ENCODE measurements around the gene PTGFRN.

The PTGFRN gene

DNA sequence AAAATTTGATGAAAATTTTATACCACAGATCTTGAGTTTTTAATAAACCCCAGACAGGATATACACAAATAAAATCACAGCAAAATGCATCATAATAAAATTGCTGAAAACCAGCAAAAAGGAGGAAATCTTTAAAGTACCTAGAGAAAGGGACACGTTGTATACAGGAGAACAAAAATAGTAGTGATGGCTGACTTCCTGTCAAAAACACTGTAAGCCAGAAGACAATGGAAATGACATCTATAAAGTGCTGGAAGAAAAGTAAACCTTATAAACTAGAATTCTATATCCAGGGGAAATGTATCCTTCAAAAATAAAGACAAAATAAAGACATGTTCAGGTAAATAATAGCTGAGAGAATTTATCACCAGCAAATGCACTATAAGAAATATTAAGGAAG is 14.6 kb upstream of the PTGFRN start:
- Histone ChIP-seq H3K9ac (ENCODE audit: low read depth, low read length) (no peak overlapping the region), H3K27me3 (ENCODE audit: insufficient read depth, low read length) (no peaks in the 10 kb centered on the region), H3K27ac (ENCODE audit: low read length) (no peak overlapping the region), H3K4me3 (ENCODE audit: low read length) (no peak overlapping the region), H3K36me3 (ENCODE audit: insufficient read depth, low read depth, low read length) (no peaks in the 10 kb centered on the region), H3K4me1 (ENCODE audit: insufficient read depth, low read length) (no peaks in the 10 kb centered on the region), H3K9me3 (ENCODE audit: insufficient read depth, low read depth, low read length) (peaks cover 11% of the 10 kb centered on the region)

DNA sequence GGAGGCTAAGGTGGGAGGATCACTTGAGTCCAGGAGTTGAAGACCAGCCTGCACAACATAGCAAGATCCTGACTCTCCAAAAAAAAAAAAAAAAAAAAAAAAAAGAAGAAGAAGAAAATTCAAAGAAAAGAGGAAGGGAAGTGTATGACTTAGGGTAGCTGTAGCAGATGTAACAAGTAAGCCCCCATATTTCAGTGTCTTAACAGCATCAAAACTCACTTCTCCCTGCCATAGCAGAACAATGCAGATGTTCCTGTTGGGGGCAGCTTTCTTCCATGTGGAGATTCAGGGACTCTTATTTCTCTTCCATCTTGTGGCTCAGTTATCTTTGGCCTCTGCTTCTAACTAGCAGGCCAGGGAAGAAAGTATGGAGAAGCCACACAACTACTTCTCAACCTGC is 10.2 kb upstream of the PTGFRN start:
- Histone ChIP-seq H3K36me3 (ENCODE audit: insufficient read depth, low read depth, low read length) (no peaks in the 10 kb centered on the region), H3K9me3 (ENCODE audit: insufficient read depth, low read depth, low read length) (peaks cover 7% of the 10 kb centered on the region; the same call in 1 of the 2 replicates), H3K27ac (ENCODE audit: low read length) (no peak overlapping the region), H3K27me3 (ENCODE audit: insufficient read depth, low read length) (no peaks in the 10 kb centered on the region), H3K4me1 (ENCODE audit: insufficient read depth, low read length) (no peaks in the 10 kb centered on the region), H3K4me3 (ENCODE audit: low read length) (no peak overlapping the region), H3K9ac (ENCODE audit: low read depth, low read length) (no peak overlapping the region)

DNA sequence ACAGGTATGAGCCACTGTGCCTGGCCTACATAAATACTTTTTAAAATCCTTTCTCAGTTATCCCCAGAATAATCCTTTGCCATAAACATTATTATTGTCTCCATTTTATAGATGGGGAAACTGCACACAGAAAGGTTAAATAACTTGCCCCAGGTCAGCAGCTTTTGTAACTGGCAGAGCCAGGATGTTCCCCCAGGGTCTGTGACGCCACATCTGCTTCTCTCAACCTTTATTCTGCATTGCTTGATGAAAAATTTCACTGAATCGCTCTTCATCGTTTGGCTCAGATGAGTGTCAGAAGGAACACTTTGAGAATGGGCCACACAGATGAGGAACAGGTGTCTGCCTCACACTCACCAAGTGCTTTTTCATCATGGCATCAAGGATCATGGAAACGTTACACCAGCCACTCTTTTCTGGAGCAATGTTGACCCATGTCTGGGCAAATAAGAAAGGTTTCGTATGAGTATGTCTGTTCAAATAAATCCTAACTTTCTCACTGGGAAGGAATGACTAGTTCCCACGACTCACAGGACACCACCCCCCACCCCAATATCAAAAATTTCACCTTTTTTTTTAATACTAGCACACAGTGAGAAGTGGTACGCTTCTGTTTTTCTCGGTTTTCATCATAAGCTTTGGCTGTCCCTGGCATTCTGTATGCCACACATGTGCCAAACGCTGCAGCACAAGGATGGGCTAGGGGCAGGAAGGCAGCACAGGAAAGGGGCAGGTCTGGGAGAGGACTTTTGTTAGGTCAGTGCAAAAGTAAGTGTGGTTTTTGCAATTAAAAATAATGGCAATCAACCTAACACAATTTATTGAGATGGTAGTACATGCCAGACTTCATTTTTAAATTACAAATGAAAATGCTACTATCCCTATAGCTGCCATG is 9.0 kb upstream of the PTGFRN start:
- Histone ChIP-seq H3K4me1 (ENCODE audit: insufficient read depth, low read length) (no peaks in the 10 kb centered on the region), H3K4me3 (ENCODE audit: low read length) (no peak overlapping the region), H3K27me3 (ENCODE audit: insufficient read depth, low read length) (no peaks in the 10 kb centered on the region), H3K27ac (ENCODE audit: low read length) (no peak overlapping the region), H3K9ac (ENCODE audit: low read depth, low read length) (no peak overlapping the region), H3K36me3 (ENCODE audit: insufficient read depth, low read depth, low read length) (no peaks in the 10 kb centered on the region), H3K9me3 (ENCODE audit: insufficient read depth, low read depth, low read length) (no peaks in the 10 kb centered on the region)

DNA sequence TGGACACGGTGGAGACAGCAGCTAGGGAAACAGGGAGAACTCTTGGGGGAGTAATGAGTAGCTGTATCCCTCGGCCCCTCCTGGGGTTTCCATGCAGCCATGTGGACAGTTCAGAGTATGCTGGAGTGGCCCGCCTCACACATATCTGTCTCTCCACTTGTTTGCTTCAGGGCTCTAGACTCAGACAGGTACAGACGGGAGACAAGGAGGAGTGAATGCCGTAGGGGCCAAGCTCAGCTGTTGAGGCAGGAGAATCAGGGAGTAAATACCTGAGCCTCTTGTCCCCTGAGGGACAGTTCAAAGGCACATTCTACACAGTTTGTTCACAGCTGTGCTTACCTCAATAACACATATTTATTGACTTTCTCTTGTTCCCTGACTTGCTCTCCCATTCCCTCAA is 7.7 kb upstream of the PTGFRN start:
- Histone ChIP-seq H3K27ac (ENCODE audit: low read length) (no peak overlapping the region), H3K36me3 (ENCODE audit: insufficient read depth, low read depth, low read length) (no peaks in the 10 kb centered on the region), H3K4me3 (ENCODE audit: low read length) (no peak overlapping the region), H3K27me3 (ENCODE audit: insufficient read depth, low read length) (no peaks in the 10 kb centered on the region), H3K4me1 (ENCODE audit: insufficient read depth, low read length) (no peaks in the 10 kb centered on the region), H3K9me3 (ENCODE audit: insufficient read depth, low read depth, low read length) (no peaks in the 10 kb centered on the region), H3K9ac (ENCODE audit: low read depth, low read length) (no peak overlapping the region)

DNA sequence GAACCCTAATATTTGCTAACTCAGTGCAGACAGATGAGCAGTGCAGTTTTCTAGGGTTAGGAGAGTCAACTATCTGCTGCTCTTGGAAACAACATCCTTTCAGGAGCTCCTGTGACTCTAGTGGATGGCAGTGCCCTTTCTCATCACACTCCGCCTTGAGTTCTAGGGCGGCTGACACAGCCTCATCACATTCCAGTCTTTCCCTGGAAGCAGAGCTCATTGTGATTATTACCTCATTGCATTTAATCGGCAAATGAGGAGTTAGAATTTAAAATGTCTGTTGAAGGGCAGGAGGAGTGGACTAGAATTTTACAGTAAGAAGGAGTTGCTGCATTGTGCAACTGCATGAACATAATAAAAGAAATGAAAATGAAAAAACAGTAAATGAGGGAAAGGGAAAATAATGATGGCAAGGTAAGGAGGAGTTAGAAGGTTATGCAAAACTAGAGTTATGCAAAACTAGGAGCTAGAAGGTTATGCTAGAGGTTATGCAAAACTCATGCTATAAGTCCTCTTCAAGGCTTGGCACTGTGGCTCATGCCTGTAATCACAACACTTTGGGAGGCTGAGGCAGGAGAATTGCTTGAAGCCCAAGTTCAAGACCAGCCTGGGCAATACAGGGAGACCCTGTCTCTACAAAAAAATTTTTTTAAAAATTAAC is 6.9 kb upstream of the PTGFRN start:
- H3K27ac ChIP-seq (ENCODE audit: low read length): no peak overlapping the region
- H3K9me3 ChIP-seq (ENCODE audit: insufficient read depth, low read depth, low read length): no peaks in the 10 kb centered on the region
- no peaks in the 10 kb centered on the region for H3K36me3 ChIP-seq (ENCODE audit: insufficient read depth, low read depth, low read length)
- no peak overlapping the region for H3K9ac ChIP-seq (ENCODE audit: low read depth, low read length)
- H3K27me3 ChIP-seq (ENCODE audit: insufficient read depth, low read length): no peaks in the 10 kb centered on the region
- no peak overlapping the region for H3K4me3 ChIP-seq (ENCODE audit: low read length)
- H3K4me1 ChIP-seq (ENCODE audit: insufficient read depth, low read length): peaks cover 4% of the 10 kb centered on the region

DNA sequence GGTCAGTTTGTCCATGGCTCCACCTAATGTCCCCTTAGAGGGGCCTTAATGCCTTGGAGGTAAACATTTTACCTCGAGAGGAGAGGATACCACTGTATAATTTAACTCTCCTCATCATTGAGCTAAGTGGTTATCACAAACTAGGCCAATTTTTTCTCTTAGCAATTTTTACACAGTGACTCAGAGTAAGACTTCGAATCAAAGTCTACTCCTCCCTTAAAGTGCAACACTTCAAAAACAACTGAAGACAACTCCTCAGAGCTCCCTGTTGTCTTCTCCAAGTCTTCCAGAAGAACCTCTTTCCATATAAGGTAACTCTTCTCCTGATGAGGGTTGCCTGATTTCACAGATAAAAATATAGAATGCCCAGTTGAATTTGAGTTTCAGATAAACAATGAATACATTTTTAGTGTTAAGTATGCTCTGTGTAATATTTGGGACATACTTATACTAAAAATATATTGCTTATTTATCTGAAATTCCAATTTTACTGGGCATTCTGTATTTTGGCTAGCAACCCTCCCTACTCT is 4.9 kb upstream of the PTGFRN start:
- H3K27ac ChIP-seq (ENCODE audit: low read length): no peak overlapping the region
- no peaks in the 10 kb centered on the region for H3K9me3 ChIP-seq (ENCODE audit: insufficient read depth, low read depth, low read length)
- H3K9ac ChIP-seq (ENCODE audit: low read depth, low read length): no peak overlapping the region
- peaks cover 13% of the 10 kb centered on the region for H3K4me1 ChIP-seq (ENCODE audit: insufficient read depth, low read length)
- no peaks in the 10 kb centered on the region for H3K36me3 ChIP-seq (ENCODE audit: insufficient read depth, low read depth, low read length)
- peaks cover 6% of the 10 kb centered on the region; the same call in 1 of the 2 replicates for H3K27me3 ChIP-seq (ENCODE audit: insufficient read depth, low read length)
- H3K4me3 ChIP-seq (ENCODE audit: low read length): no peak overlapping the region

DNA sequence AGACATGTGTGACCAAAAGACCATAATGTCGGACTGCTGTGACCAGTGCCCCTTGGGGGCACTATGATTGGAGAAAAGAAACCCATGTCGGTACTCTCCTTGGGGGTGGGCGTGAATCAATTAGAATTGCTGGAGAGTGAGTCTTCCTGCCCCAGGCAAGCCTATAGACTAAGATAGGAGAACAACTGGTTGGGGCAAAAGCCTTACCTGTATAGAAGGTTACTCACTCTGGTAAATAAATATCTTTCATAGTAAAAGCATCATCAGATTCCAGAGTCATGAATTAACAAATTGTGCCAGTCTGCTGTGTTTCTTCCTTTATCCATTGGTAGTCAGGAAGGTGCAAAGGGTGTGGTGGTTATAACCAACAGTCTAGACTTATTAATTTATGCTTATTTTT is 2.9 kb upstream of the PTGFRN start:
- H3K4me1 ChIP-seq (ENCODE audit: insufficient read depth, low read length): peaks cover 22% of the 10 kb centered on the region
- no peaks in the 10 kb centered on the region for H3K9me3 ChIP-seq (ENCODE audit: insufficient read depth, low read depth, low read length)
- H3K27me3 ChIP-seq (ENCODE audit: insufficient read depth, low read length): peaks cover 16% of the 10 kb centered on the region; the same call in 1 of the 2 replicates
- H3K4me3 ChIP-seq (ENCODE audit: low read length): no peak overlapping the region
- no peak overlapping the region for H3K27ac ChIP-seq (ENCODE audit: low read length)
- no peak overlapping the region for H3K9ac ChIP-seq (ENCODE audit: low read depth, low read length)
- H3K36me3 ChIP-seq (ENCODE audit: insufficient read depth, low read depth, low read length): no peaks in the 10 kb centered on the region

DNA sequence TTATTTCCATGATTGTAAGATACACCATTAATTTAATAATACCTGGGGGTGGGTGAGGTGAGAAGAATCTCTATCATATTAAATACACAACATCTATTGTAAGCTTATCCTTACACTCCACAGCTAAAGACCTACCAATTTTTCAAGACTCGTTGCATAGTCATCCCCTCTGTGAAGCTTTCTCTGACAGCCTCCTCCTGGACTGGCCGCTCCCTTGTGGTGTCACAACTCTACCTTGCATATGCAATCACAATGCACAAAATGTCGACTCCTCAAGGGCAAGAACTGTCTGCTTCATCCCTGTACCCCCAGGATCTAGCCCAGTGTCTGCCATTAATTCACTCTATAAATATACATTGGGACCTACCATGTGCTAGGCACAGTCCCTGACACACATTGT is 2.4 kb upstream of the PTGFRN start:
- Histone ChIP-seq H3K27ac (ENCODE audit: low read length) (no peak overlapping the region), H3K9ac (ENCODE audit: low read depth, low read length) (no peak overlapping the region), H3K9me3 (ENCODE audit: insufficient read depth, low read depth, low read length) (no peaks in the 10 kb centered on the region), H3K27me3 (ENCODE audit: insufficient read depth, low read length) (peaks cover 19% of the 10 kb centered on the region; the same call in 1 of the 2 replicates), H3K4me3 (ENCODE audit: low read length) (no peak overlapping the region), H3K36me3 (ENCODE audit: insufficient read depth, low read depth, low read length) (no peaks in the 10 kb centered on the region), H3K4me1 (ENCODE audit: insufficient read depth, low read length) (peaks cover 24% of the 10 kb centered on the region)

- Histone ChIP-seq H3K4me1 (ENCODE audit: insufficient read depth, low read length) (peaks cover 24% of the 10 kb centered on the region), H3K27ac (ENCODE audit: low read length) (no peak overlapping the region), H3K4me3 (ENCODE audit: low read length) (no peak overlapping the region; the same call in 1 of the 2 replicates), H3K9ac (ENCODE audit: low read depth, low read length) (no peak overlapping the region), H3K9me3 (ENCODE audit: insufficient read depth, low read depth, low read length) (no peaks in the 10 kb centered on the region), H3K36me3 (ENCODE audit: insufficient read depth, low read depth, low read length) (no peaks in the 10 kb centered on the region), H3K27me3 (ENCODE audit: insufficient read depth, low read length) (peaks cover 19% of the 10 kb centered on the region; the same call in 1 of the 2 replicates)
Observed at GRCh38 chr1:116908266-116908665, 1.4 kb upstream of the PTGFRN start.

GRCh38 chr1:116908820-116909511 is 750 bp upstream of the PTGFRN start:
- Histone ChIP-seq H3K27ac (ENCODE audit: low read length) (no peak overlapping the region), H3K4me3 (ENCODE audit: low read length) (peak overlapping the region; percentile 93)

DNA sequence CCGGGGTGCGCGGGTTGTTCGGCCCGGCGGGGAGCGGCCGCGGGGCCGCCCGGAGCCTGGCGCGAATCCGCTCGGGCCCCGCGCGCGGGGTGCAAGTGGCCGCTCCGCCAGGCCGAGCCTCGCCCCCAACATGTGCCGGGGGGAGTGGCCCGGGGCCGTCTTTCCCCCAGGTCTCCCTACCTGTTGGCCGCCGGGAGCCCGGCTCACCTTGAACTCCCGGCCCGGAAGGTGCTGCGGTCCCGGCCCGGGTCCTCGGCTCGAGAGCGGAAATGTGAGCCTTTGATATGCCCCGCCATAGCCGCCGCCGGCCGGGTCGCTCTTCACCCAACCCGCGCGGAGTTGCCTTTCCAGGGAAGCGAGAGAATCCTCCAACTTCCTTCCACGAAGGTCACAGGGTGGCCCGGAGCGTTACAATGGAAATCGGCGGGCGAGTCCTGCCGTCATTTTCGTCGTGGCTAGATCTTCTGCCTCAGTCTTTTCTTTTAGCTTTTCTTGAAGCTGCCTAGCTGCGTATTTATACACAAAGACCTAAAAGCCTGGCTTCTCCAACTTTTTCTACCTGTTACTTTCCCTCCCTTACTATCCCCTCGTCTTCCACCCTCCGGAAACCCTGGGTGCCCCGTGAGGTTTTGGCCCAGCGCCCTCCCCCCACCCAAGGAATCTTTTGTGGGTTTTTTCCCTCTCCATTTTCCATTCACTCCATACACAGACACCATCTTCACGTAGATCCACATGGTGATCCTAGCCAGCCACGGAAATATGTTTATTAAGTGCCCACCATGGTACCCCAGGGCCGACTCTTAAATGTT is 867 bp downstream of the PTGFRN start:
- peak overlapping the region; percentile 87; the same call in 1 of the 2 replicates for H3K9ac ChIP-seq (ENCODE audit: low read depth, low read length)
- H3K9me3 ChIP-seq (ENCODE audit: insufficient read depth, low read depth, low read length): no peaks in the 10 kb centered on the region
- H3K27ac ChIP-seq (ENCODE audit: low read length): no peak overlapping the region
- H3K27me3 ChIP-seq (ENCODE audit: insufficient read depth, low read length): peaks cover 19% of the 10 kb centered on the region; the same call in 1 of the 2 replicates
- H3K4me3 ChIP-seq (ENCODE audit: low read length): peak overlapping the region; percentile 93
- peaks cover 28% of the 10 kb centered on the region for H3K4me1 ChIP-seq (ENCODE audit: insufficient read depth, low read length)
- H3K36me3 ChIP-seq (ENCODE audit: insufficient read depth, low read depth, low read length): no peaks in the 10 kb centered on the region

More at GRCh38 chr1:116908820-116909511, 750 bp upstream of the PTGFRN start:
- no peaks in the 10 kb centered on the region for H3K9me3 ChIP-seq (ENCODE audit: insufficient read depth, low read depth, low read length)
- H3K27me3 ChIP-seq (ENCODE audit: insufficient read depth, low read length): peaks cover 19% of the 10 kb centered on the region; the same call in 1 of the 2 replicates
- peaks cover 24% of the 10 kb centered on the region for H3K4me1 ChIP-seq (ENCODE audit: insufficient read depth, low read length)
- no peaks in the 10 kb centered on the region for H3K36me3 ChIP-seq (ENCODE audit: insufficient read depth, low read depth, low read length)
- peak overlapping the region; percentile 80; the same call in 1 of the 2 replicates for H3K9ac ChIP-seq (ENCODE audit: low read depth, low read length)
